SK-N-SH (cell line): ENCODE results near the gene ALOX5AP. TPM values are rescaled to one million over a fixed set of nuclear protein-coding genes. Genes with fewer than 3 reads are reported as not detected.

ENCODE experiments used
- CTCF ChIA-PET: fragments of 300-600, 350-600 bp; formaldehyde crosslinking; extraction: SDS; loops from one replicate; lab custom pipeline; 2021; lab: Yijun Ruan, JAX
- POLR2A ChIA-PET: fragments of 350-600 bp; sonication (Branson Sonifier 250); formaldehyde crosslinking; extraction: SDS; loops from one replicate; lab custom pipeline; 2020; ENCODE audit warnings: antibody characterized with exemption, inconsistent platforms; lab: Yijun Ruan, JAX
- DNase-seq: peaks from one replicate; pipeline ENCODE4 v3.0.0; 2012
- H2AFZ ChIP-seq: fragments of 200-600 bp; sonication (generic); 2 replicates; pipeline ENCODE4 v1.8.1; 2016; ENCODE audit warnings: antibody characterized with exemption, mild to moderate bottlenecking, low read depth
- H3F3A ChIP-seq: fragments of 200-600 bp; sonication (generic); replicated peaks from 2 replicates; pipeline ENCODE3; 2016; ENCODE audit warnings: antibody characterized with exemption, mild to moderate bottlenecking; ENCODE audit not compliant: insufficient read depth
- H3K27ac ChIP-seq, 2 experiments: fragments of 200-500 bp in 1 of 2; fragments of 200-600 bp in 1 of 2; sonication (Bioruptor generic) in 1 of 2; sonication (generic), shearing (Covaris generic) in 1 of 2; 2 replicates each; pipeline versions ENCODE4 v1.5.1 to v1.6.1; 2014 to 2016; ENCODE audit warnings: low read depth in 2 of 2, inconsistent platforms in 1 of 2, low read length in 1 of 2, mild to moderate bottlenecking in 1 of 2, mixed read lengths in 1 of 2
- H3K27me3 ChIP-seq: fragments of 200-600 bp; sonication (generic), shearing (Covaris generic); 2 replicates; pipeline ENCODE4 v1.6.1; 2016; ENCODE audit warnings: mixed run types; ENCODE audit not compliant: insufficient read depth
- H3K36me3 ChIP-seq, 2 experiments: fragments of 200-500 bp in 1 of 2; fragments of 200-600 bp in 1 of 2; sonication (Bioruptor generic) in 1 of 2; sonication (generic) in 1 of 2; replicated peaks in 1 of 2; 2 replicates each; pipeline versions ENCODE3 to v1.5.1; 2014 to 2016; ENCODE audit warnings: low read length in 1 of 2, mild to moderate bottlenecking in 1 of 2; ENCODE audit not compliant: insufficient read depth in 2 of 2, control insufficient read depth in 1 of 2
- H3K4me1 ChIP-seq, 2 experiments: fragments of 200-500 bp in 1 of 2; fragments of 200-600 bp in 1 of 2; sonication (Bioruptor generic) in 1 of 2; sonication (generic), shearing (Covaris generic) in 1 of 2; 2 replicates each; pipeline versions ENCODE4 v1.5.1 to v1.6.1; 2014 to 2016; ENCODE audit warnings: low read depth in 1 of 2, low read length in 1 of 2, mixed run types in 1 of 2; ENCODE audit not compliant: insufficient read depth in 2 of 2, control insufficient read depth in 1 of 2
- H3K4me2 ChIP-seq: fragments of 200-600 bp; sonication (generic), shearing (Covaris generic); 2 replicates; pipeline ENCODE4 v1.6.1; 2017; ENCODE audit warnings: mixed run types
- H3K4me3 ChIP-seq, 2 experiments: fragments of 200-500 bp in 1 of 2; fragments of 200-600 bp in 1 of 2; sonication (Bioruptor generic) in 1 of 2; sonication (generic), shearing (Covaris generic) in 1 of 2; 2 replicates each; pipeline versions ENCODE4 v1.5.1 to v1.8.1; 2014 to 2016; ENCODE audit warnings: low read depth in 2 of 2, inconsistent platforms in 1 of 2, low read length in 1 of 2, mild to moderate bottlenecking in 1 of 2, mixed read lengths in 1 of 2, moderate library complexity in 1 of 2
- H3K79me2 ChIP-seq: fragments of 200-600 bp; sonication (generic); 2 replicates; pipeline ENCODE4 v1.8.1; 2017; ENCODE audit warnings: mild to moderate bottlenecking; ENCODE audit not compliant: insufficient read depth
- H3K9ac ChIP-seq: fragments of 200-600 bp; sonication (generic); 2 replicates; pipeline ENCODE4 v1.6.1; 2017; ENCODE audit warnings: mixed run types
- H3K9me2 ChIP-seq: fragments of 200-600 bp; sonication (generic); 2 replicates; pipeline ENCODE4 v1.6.1; 2017; ENCODE audit warnings: mixed run types
- H3K9me3 ChIP-seq: fragments of 200-600 bp; sonication (generic); 2 replicates; pipeline ENCODE4 v1.6.1; 2017; ENCODE audit warnings: mixed run types, mild to moderate bottlenecking, moderate library complexity
- H4K20me1 ChIP-seq: fragments of 200-600 bp; sonication (generic); 2 replicates; pipeline ENCODE4 v1.6.1; 2017; ENCODE audit warnings: mild to moderate bottlenecking, mixed run types; ENCODE audit not compliant: insufficient read depth
- ELF1 ChIP-seq: IDR thresholded peaks from 2 replicates; pipeline ENCODE4 v1.4.0; 2012
- EP300 ChIP-seq, 2 experiments: IDR thresholded peaks; 2 replicates each; pipeline versions ENCODE4 v1.4.0 to v1.6.1; 2012; ENCODE audit warnings: borderline replicate concordance in 1 of 2, low read depth in 1 of 2, low read length in 1 of 2
- FOXJ3 ChIP-seq: sonication (generic); formaldehyde crosslinking; IDR thresholded peaks from 2 replicates; pipeline ENCODE4 v1.5.1; 2020; ENCODE audit warnings: mild to moderate bottlenecking, missing genetic modification reagents
- GABPA ChIP-seq: IDR thresholded peaks from 2 replicates; pipeline ENCODE4 v1.4.0; 2012; ENCODE audit warnings: low read depth, mild to moderate bottlenecking
- JUND ChIP-seq: IDR thresholded peaks from 2 replicates; pipeline ENCODE4 v1.4.0; 2012
- MAX ChIP-seq: IDR thresholded peaks from 2 replicates; pipeline ENCODE4 v1.4.0; 2012; ENCODE audit warnings: low read depth
- MEF2A ChIP-seq: IDR thresholded peaks from 2 replicates; pipeline ENCODE4 v1.4.0; 2012; ENCODE audit warnings: low read depth, borderline replicate concordance
- MXI1 ChIP-seq: IDR thresholded peaks from 2 replicates; pipeline ENCODE4 v1.6.1; 2012; ENCODE audit warnings: mild to moderate bottlenecking, low read depth, low read length, improper control_type of control experiment
- NFIC ChIP-seq: IDR thresholded peaks from 2 replicates; pipeline ENCODE4 v1.4.0; 2012; ENCODE audit warnings: borderline replicate concordance
- PBX3 ChIP-seq: IDR thresholded peaks from 2 replicates; pipeline ENCODE4; 2012
- POLR2AphosphoS5 ChIP-seq: IDR thresholded peaks from 2 replicates; pipeline ENCODE4 v1.6.1; 2012; ENCODE audit warnings: low read depth, low read length
- RAD21 ChIP-seq: IDR thresholded peaks from 2 replicates; pipeline ENCODE4 v1.6.1; 2012; ENCODE audit warnings: mild to moderate bottlenecking, low read length
- RXRA ChIP-seq: IDR thresholded peaks from 2 replicates; pipeline ENCODE4 v1.4.0; 2012; ENCODE audit warnings: low read depth, mild to moderate bottlenecking, borderline replicate concordance
- TAF1 ChIP-seq: IDR thresholded peaks from 2 replicates; pipeline ENCODE4 v1.6.1; 2012; ENCODE audit warnings: low read depth, mild to moderate bottlenecking, low read length, moderate library complexity, borderline replicate concordance
- TEAD4 ChIP-seq: IDR thresholded peaks from 2 replicates; pipeline ENCODE4 v1.4.0; 2012; ENCODE audit warnings: mild to moderate bottlenecking, borderline replicate concordance; ENCODE audit not compliant: insufficient read depth
- whole genome bisulfite sequencing: methylation state at CpG from one replicate; pipeline ENCODE4 v1.1.6; 2017; ENCODE audit warnings: low lambda C conversion rate; 5-methylcytosine and 5-hydroxymethylcytosine counted together
- polyA plus RNA-seq, 3 experiments: library from polyadenylated mRNA; depleted of rRNA; stranded (reverse); fragments of >200 nt; gene quantifications; 2 replicates each; pipeline ENCODE4 v1.2.3, GENCODE V29; 2012
- TF ChIP-seq, protein P1 (sequence below): IDR thresholded peaks from 2 replicates; pipeline ENCODE4 v1.4.0; 2012; ENCODE audit warnings: low read depth, borderline replicate concordance
- TF ChIP-seq, protein P2 (sequence below): fragments of 200-600 bp; sonication (generic); IDR thresholded peaks from 2 replicates; pipeline ENCODE4 v1.6.1; 2017; ENCODE audit warnings: antibody characterized with exemption, mild to moderate bottlenecking, moderate library complexity
- TF ChIP-seq, protein P3 (sequence below): IDR thresholded peaks from 2 replicates; pipeline ENCODE4 v1.4.0; 2012; ENCODE audit warnings: low read depth, borderline replicate concordance

Gene ALOX5AP
- polyA plus RNA-seq, 1 of the 3 experiments (the other 2 are of a cell fraction): 1.3 TPM

- Histone ChIP-seq H3K9me3 (no peaks in the 10 kb centered on the region), H3K36me3 (no peaks in the 10 kb centered on the region), H3K9me2 (no peaks in the 10 kb centered on the region), H2AFZ (0 out of 2 replicates have a peak overlapping the region, but pooled peaks have one; percentile 22), H3K79me2 (no peaks in the 10 kb centered on the region), H3K4me3 (no peak overlapping the region), H4K20me1 (no peaks in the 10 kb centered on the region), H3K27ac (no peak overlapping the region), H3K9ac (no peak overlapping the region), H3F3A (no peaks in the 10 kb centered on the region), H3K4me2 (no peak overlapping the region), H3K27me3 (no peaks in the 10 kb centered on the region), H3K4me1 (peaks cover 0 to 2% of the 10 kb centered on the region in 2 experiments; a peak in 1 of 4 replicates)
- 76% methylated on average over 8 of the region's 8 CpGs for WGBS
- POLR2A ChIA-PET: no interaction called here
- CTCF ChIA-PET: interaction anchor here (0.8 to 0.9 kb wide), 2 partner anchors 17 kb away, joined by 3 to 4 read pairs; no protein-coding TSS in a partner anchor
- TF ChIP-seq, protein P1, sequence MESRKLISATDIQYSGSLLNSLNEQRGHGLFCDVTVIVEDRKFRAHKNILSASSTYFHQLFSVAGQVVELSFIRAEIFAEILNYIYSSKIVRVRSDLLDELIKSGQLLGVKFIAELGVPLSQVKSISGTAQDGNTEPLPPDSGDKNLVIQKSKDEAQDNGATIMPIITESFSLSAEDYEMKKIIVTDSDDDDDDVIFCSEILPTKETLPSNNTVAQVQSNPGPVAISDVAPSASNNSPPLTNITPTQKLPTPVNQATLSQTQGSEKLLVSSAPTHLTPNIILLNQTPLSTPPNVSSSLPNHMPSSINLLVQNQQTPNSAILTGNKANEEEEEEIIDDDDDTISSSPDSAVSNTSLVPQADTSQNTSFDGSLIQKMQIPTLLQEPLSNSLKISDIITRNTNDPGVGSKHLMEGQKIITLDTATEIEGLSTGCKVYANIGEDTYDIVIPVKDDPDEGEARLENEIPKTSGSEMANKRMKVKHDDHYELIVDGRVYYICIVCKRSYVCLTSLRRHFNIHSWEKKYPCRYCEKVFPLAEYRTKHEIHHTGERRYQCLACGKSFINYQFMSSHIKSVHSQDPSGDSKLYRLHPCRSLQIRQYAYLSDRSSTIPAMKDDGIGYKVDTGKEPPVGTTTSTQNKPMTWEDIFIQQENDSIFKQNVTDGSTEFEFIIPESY: no peak
- no peak for TF ChIP-seq TAF1
- TF ChIP-seq EP300 (IDR thresholded peaks at IDR 0.05; ENCODE audit: borderline replicate concordance in 1 of 2, low read depth in 1 of 2, low read length in 1 of 2): no peak
- TF ChIP-seq NFIC: no peak
- TF ChIP-seq FOXJ3 (CRISPR knock-in tag): no peak
- TF ChIP-seq PBX3: no peak
- no peak for DNase-seq
Measured at GRCh38 chr13:30763786-30764413, 28.6 kb downstream of the ALOX5AP start.

- Histone ChIP-seq H3K79me2 (no peaks in the 10 kb centered on the region), H3F3A (no peaks in the 10 kb centered on the region), H3K4me2 (no peak overlapping the region), H3K4me1 (peaks cover 0 to 2% of the 10 kb centered on the region in 2 experiments; a peak in 1 of 4 replicates), H3K27ac (no peak overlapping the region), H3K27me3 (no peaks in the 10 kb centered on the region), H3K9me3 (no peaks in the 10 kb centered on the region), H3K9ac (no peak overlapping the region), H3K36me3 (no peaks in the 10 kb centered on the region), H2AFZ (no peak overlapping the region), H3K4me3 (no peak overlapping the region), H4K20me1 (no peaks in the 10 kb centered on the region), H3K9me2 (no peaks in the 10 kb centered on the region)
- no peak for DNase-seq
- 91% methylated on average over 2 of the region's 2 CpGs for WGBS
- ChIA-PET POLR2A (no interaction called here), CTCF (interaction anchor here (0.9 to 1.7 kb wide), 4 partner anchors 13 to 75 kb away, joined by 3 to 4 read pairs (median 4); no protein-coding TSS in a partner anchor)
- no peak for TF ChIP-seq RXRA
- TF ChIP-seq TEAD4: no peak
- TF ChIP-seq, protein P2, sequence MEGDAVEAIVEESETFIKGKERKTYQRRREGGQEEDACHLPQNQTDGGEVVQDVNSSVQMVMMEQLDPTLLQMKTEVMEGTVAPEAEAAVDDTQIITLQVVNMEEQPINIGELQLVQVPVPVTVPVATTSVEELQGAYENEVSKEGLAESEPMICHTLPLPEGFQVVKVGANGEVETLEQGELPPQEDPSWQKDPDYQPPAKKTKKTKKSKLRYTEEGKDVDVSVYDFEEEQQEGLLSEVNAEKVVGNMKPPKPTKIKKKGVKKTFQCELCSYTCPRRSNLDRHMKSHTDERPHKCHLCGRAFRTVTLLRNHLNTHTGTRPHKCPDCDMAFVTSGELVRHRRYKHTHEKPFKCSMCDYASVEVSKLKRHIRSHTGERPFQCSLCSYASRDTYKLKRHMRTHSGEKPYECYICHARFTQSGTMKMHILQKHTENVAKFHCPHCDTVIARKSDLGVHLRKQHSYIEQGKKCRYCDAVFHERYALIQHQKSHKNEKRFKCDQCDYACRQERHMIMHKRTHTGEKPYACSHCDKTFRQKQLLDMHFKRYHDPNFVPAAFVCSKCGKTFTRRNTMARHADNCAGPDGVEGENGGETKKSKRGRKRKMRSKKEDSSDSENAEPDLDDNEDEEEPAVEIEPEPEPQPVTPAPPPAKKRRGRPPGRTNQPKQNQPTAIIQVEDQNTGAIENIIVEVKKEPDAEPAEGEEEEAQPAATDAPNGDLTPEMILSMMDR: no peak
- TF ChIP-seq, protein P3, sequence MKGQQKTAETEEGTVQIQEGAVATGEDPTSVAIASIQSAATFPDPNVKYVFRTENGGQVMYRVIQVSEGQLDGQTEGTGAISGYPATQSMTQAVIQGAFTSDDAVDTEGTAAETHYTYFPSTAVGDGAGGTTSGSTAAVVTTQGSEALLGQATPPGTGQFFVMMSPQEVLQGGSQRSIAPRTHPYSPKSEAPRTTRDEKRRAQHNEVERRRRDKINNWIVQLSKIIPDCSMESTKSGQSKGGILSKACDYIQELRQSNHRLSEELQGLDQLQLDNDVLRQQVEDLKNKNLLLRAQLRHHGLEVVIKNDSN: no peak
- no peak for TF ChIP-seq MXI1
- no peak for TF ChIP-seq RAD21
- no peak for TF ChIP-seq GABPA
- TF ChIP-seq MAX: no peak
- TF ChIP-seq JUND: no peak
- no peak for TF ChIP-seq MEF2A
- no peak for TF ChIP-seq NFIC
- TF ChIP-seq POLR2AphosphoS5: no peak
- TF ChIP-seq ELF1: no peak
Measured at GRCh38 chr13:30766231-30766630, 30.9 kb downstream of the ALOX5AP start.
